Mesenchymal stem cell (in vitro differentiated cells and primary cell): ENCODE measurements around the gene RAB1B.
A peak's percentile ranks its signal among the peaks of the same experiment; 100 is the strongest.

Experiments used
- DNase-seq: peaks from one replicate; pipeline ENCODE4 v3.0.0-alpha.2; 2013
- H2AFZ ChIP-seq: one replicate; pipeline ENCODE4 v1.6.1; 2013; ENCODE audit warnings: low read depth, mild to moderate bottlenecking, control low read depth, inconsistent platforms, low read length, moderate library complexity
- H2AK5ac ChIP-seq: 2 replicates; pipeline ENCODE4 v1.6.1; 2013; ENCODE audit warnings: low read length, moderate library complexity, mild to moderate bottlenecking, inconsistent platforms; ENCODE audit not compliant: severe bottlenecking
- H2BK120ac ChIP-seq: one replicate; pipeline ENCODE4 v1.6.1; 2013; ENCODE audit warnings: low read depth, mild to moderate bottlenecking, inconsistent platforms, low read length, moderate library complexity
- H2BK12ac ChIP-seq, 2 experiments: one replicate each; pipeline ENCODE4 v1.6.1; 2013; ENCODE audit warnings: inconsistent platforms in 2 of 2, low read length in 2 of 2, mild to moderate bottlenecking in 2 of 2, moderate library complexity in 2 of 2, control low read depth in 1 of 2
- H2BK15ac ChIP-seq: one replicate; pipeline ENCODE4 v1.6.1; 2013; ENCODE audit warnings: mild to moderate bottlenecking, low read depth, inconsistent platforms; ENCODE audit not compliant: poor library complexity, severe bottlenecking
- H2BK5ac ChIP-seq: 2 replicates; pipeline ENCODE4 v1.6.1; 2013; ENCODE audit warnings: low read depth, mild to moderate bottlenecking, low read length, control low read depth, inconsistent platforms; ENCODE audit not compliant: poor library complexity, severe bottlenecking
- H3K14ac ChIP-seq, 2 experiments: one replicate each; pipeline ENCODE4 v1.6.1; 2013; ENCODE audit warnings: inconsistent platforms in 2 of 2, low read length in 2 of 2, control low read depth in 1 of 2, mild to moderate bottlenecking in 1 of 2, moderate library complexity in 1 of 2
- H3K18ac ChIP-seq, 2 experiments: one replicate each; pipeline ENCODE4 v1.6.1; 2013; ENCODE audit warnings: inconsistent platforms in 2 of 2, low read length in 2 of 2, control low read depth in 1 of 2, low read depth in 1 of 2, mild to moderate bottlenecking in 1 of 2
- H3K23ac ChIP-seq, 2 experiments: one replicate each; pipeline ENCODE4 v1.6.1; 2013; ENCODE audit warnings: inconsistent platforms in 2 of 2, low read length in 2 of 2, mild to moderate bottlenecking in 2 of 2, moderate library complexity in 2 of 2, control low read depth in 1 of 2
- H3K27ac ChIP-seq: 2 replicates; pipeline ENCODE4 v1.5.1; 2013; ENCODE audit warnings: mild to moderate bottlenecking, moderate library complexity, low read length, control low read depth, inconsistent platforms; ENCODE audit not compliant: poor library complexity, severe bottlenecking
- H3K27me3 ChIP-seq, 2 experiments: 2 replicates each; pipeline versions ENCODE4 v1.6.1 to v1.7.0; 2013; ENCODE audit warnings: low read length in 2 of 2, mild to moderate bottlenecking in 2 of 2, moderate library complexity in 2 of 2, control low read depth in 1 of 2, inconsistent platforms in 1 of 2; ENCODE audit not compliant: control insufficient read depth in 1 of 2, insufficient read depth in 1 of 2
- H3K36me3 ChIP-seq, 2 experiments: 2 replicates each; pipeline versions ENCODE4 v1.6.1 to v1.7.0; 2013; ENCODE audit warnings: low read length in 2 of 2, control low read depth in 1 of 2, inconsistent platforms in 1 of 2, low read depth in 1 of 2, mild to moderate bottlenecking in 1 of 2; ENCODE audit not compliant: insufficient read depth in 2 of 2, control insufficient read depth in 1 of 2
- H3K4ac ChIP-seq, 2 experiments: one replicate each; pipeline ENCODE4 v1.6.1; 2013; ENCODE audit warnings: inconsistent platforms in 2 of 2, low read length in 2 of 2, mild to moderate bottlenecking in 2 of 2, moderate library complexity in 2 of 2, control low read depth in 1 of 2, low read depth in 1 of 2
- H3K4me1 ChIP-seq: 2 replicates; pipeline ENCODE4 v1.6.1; 2013; ENCODE audit warnings: low read depth, low read length, control low read depth; ENCODE audit not compliant: control insufficient read depth, insufficient read depth
- H3K4me2 ChIP-seq: 2 replicates; pipeline ENCODE4 v1.6.1; 2013; ENCODE audit warnings: low read length, mild to moderate bottlenecking, inconsistent platforms; ENCODE audit not compliant: poor library complexity, severe bottlenecking
- H3K4me3 ChIP-seq, 2 experiments: 2 replicates each; pipeline versions ENCODE4 v1.5.1 to v1.7.0; 2013; ENCODE audit warnings: low read length in 2 of 2, mild to moderate bottlenecking in 2 of 2, control low read depth in 1 of 2, low read depth in 1 of 2; ENCODE audit not compliant: insufficient read depth in 1 of 2
- H3K79me1 ChIP-seq: replicated peaks from 2 replicates; pipeline ENCODE4 v1.6.1; 2013; ENCODE audit warnings: mild to moderate bottlenecking, control low read depth, low read length, inconsistent platforms; ENCODE audit not compliant: poor library complexity, severe bottlenecking
- H3K9ac ChIP-seq: 2 replicates; pipeline ENCODE4 v1.7.0; 2013; ENCODE audit warnings: mild to moderate bottlenecking, low read length, moderate library complexity
- H3K9me3 ChIP-seq: 2 replicates; pipeline ENCODE4 v1.7.0; 2013; ENCODE audit warnings: mild to moderate bottlenecking, low read length; ENCODE audit not compliant: control insufficient read depth
- H4K8ac ChIP-seq: one replicate; pipeline ENCODE4 v1.6.1; 2013; ENCODE audit warnings: inconsistent platforms, mild to moderate bottlenecking, low read length, moderate library complexity
- H4K91ac ChIP-seq: one replicate; pipeline ENCODE4 v1.6.1; 2013; ENCODE audit warnings: mild to moderate bottlenecking, low read length, inconsistent platforms
- WGBS: methylation state at CpG from one replicate; pipeline ENCODE4 v1.1.7; 2013; ENCODE audit warnings: mixed read lengths; 5-methylcytosine and 5-hydroxymethylcytosine counted together

Gene RAB1B

DNA sequence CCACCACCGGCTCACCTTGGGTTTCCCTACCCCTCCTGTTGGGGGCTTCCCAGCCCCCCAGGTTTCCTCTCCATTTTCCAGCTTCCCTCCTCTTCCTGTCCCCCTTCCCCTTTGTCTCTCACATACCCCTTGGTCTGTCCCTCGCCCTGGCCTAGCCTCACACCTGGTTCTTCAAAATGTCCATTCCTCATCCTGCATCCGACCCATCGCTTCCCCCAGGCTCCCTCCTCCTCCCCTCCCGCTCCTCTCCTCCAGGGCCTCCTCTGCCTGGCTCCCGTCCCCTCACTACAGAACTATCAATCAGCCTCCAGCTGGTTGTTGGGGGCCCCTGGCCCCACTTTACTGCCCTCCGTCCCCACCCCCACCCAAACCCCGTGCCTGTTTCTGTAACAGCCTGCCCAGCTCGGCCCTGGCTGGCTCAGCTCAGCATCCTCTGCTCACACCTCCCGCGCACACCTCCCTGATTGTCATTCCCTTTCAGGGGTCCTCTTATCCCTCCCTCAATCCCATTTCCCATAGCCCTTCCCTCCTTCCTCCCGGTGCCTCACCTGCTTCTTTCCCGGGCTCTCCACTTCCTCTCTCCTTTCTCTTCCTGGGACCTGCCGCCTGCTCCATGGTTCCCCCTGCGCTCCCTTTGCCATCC is 10.8 kb downstream of the RAB1B start:
- Histone ChIP-seq H3K4me3 (no peak overlapping the region), H3K4me1 (peaks cover 29% of the 10 kb centered on the region), H2AFZ (no peak overlapping the region), H2BK12ac (no peak overlapping the region), H3K9ac (peak overlapping the region; percentile 26), H3K14ac (no peak overlapping the region), H2AK5ac (no peak overlapping the region), H3K79me1 (peaks cover 3% of the 10 kb centered on the region), H3K36me3 (peaks cover 31 to 43% of the 10 kb centered on the region in 2 experiments), H3K4ac (no peak overlapping the region), H3K27ac (no peak overlapping the region), H3K18ac (no peak overlapping the region), H2BK5ac (no peak overlapping the region), H4K91ac (no peak overlapping the region), H3K27me3 (peaks cover 7 to 13% of the 10 kb centered on the region in 2 experiments), H3K4me2 (no peak overlapping the region), H4K8ac (no peak overlapping the region), H3K9me3 (no peaks in the 10 kb centered on the region), H3K23ac (peak overlapping the region in 1 of 2 experiments; percentile 36), H2BK15ac (peak overlapping the region; percentile 27), H2BK120ac (no peak overlapping the region)
- 51% methylated on average over 15 of the region's 15 CpGs for WGBS
- DNase-seq, result no peak

GRCh38 chr11:66280428-66280827 is 12.0 kb downstream of the RAB1B start:
- no peak overlapping the region for H2BK15ac ChIP-seq
- H2AK5ac ChIP-seq, result no peak overlapping the region
- H3K14ac ChIP-seq, result no peak overlapping the region
- no peak overlapping the region for H3K4me3 ChIP-seq
- no peak overlapping the region for H3K4ac ChIP-seq
- WGBS, result 82% methylated on average over 14 of the region's 14 CpGs
- no peak overlapping the region for H2BK12ac ChIP-seq
- no peak overlapping the region for H2BK120ac ChIP-seq
- H3K27ac ChIP-seq, result no peak overlapping the region
- peaks cover 7 to 13% of the 10 kb centered on the region in 2 experiments for H3K27me3 ChIP-seq
- no peak overlapping the region for H3K9ac ChIP-seq
- DNase-seq, result no peak
- H2AFZ ChIP-seq, result no peak overlapping the region
- H2BK5ac ChIP-seq, result no peak overlapping the region
- H3K23ac ChIP-seq, result no peak overlapping the region
- H3K9me3 ChIP-seq, result no peaks in the 10 kb centered on the region
- peaks cover 32 to 43% of the 10 kb centered on the region in 2 experiments for H3K36me3 ChIP-seq
- H4K8ac ChIP-seq, result no peak overlapping the region
- no peak overlapping the region for H3K18ac ChIP-seq
- peaks cover 31% of the 10 kb centered on the region for H3K4me1 ChIP-seq
- H3K4me2 ChIP-seq, result no peak overlapping the region
- H4K91ac ChIP-seq, result no peak overlapping the region
- peaks cover 15% of the 10 kb centered on the region for H3K79me1 ChIP-seq

GRCh38 chr11:66281001-66281400 is 12.6 kb downstream of the RAB1B start:
- peaks cover 20% of the 10 kb centered on the region for H3K79me1 ChIP-seq
- H2AK5ac ChIP-seq, result no peak overlapping the region
- 71% methylated on average over 5 of the region's 6 CpGs for WGBS

GRCh38 chr11:66281776-66282467 is 13.5 kb downstream of the RAB1B start:
- Histone ChIP-seq H2AFZ (no peak overlapping the region), H4K91ac (no peak overlapping the region), H3K36me3 (peaks cover 33 to 40% of the 10 kb centered on the region in 2 experiments), H2BK12ac (peak overlapping the region in 1 of 2 experiments; percentile 12), H3K4me1 (peaks cover 39% of the 10 kb centered on the region), H3K79me1 (peaks cover 26% of the 10 kb centered on the region), H4K8ac (no peak overlapping the region), H2AK5ac (no peak overlapping the region), H3K9me3 (no peaks in the 10 kb centered on the region), H3K14ac (no peak overlapping the region), H3K27me3 (peaks cover 7 to 13% of the 10 kb centered on the region in 2 experiments), H3K4ac (no peak overlapping the region), H3K4me3 (no peak overlapping the region), H3K9ac (peak overlapping the region; percentile 22), H3K18ac (peak overlapping the region in 1 of 2 experiments; percentile 1), H2BK5ac (no peak overlapping the region), H2BK15ac (no peak overlapping the region), H3K4me2 (no peak overlapping the region), H3K27ac (no peak overlapping the region), H2BK120ac (no peak overlapping the region), H3K23ac (no peak overlapping the region)
- WGBS, result 49% methylated on average over 10 of the region's 20 CpGs
- DNase-seq, result no peak

More at GRCh38 chr11:66281001-66281400, 12.6 kb downstream of the RAB1B start:
- peaks cover 37% of the 10 kb centered on the region for H3K4me1 ChIP-seq
- no peak overlapping the region for H3K9ac ChIP-seq
- H3K9me3 ChIP-seq, result no peaks in the 10 kb centered on the region
- H4K91ac ChIP-seq, result no peak overlapping the region
- no peak overlapping the region for H2BK120ac ChIP-seq
- H2BK15ac ChIP-seq, result no peak overlapping the region
- H3K4me3 ChIP-seq, result no peak overlapping the region
- peaks cover 32 to 43% of the 10 kb centered on the region in 2 experiments for H3K36me3 ChIP-seq
- no peak overlapping the region for H2BK5ac ChIP-seq
- H3K4me2 ChIP-seq, result no peak overlapping the region
- H3K23ac ChIP-seq, result no peak overlapping the region
- no peak overlapping the region for H4K8ac ChIP-seq
- DNase-seq, result peak; percentile 32
- H3K4ac ChIP-seq, result no peak overlapping the region
- no peak overlapping the region for H3K18ac ChIP-seq
- H2AFZ ChIP-seq, result no peak overlapping the region
- H3K14ac ChIP-seq, result no peak overlapping the region
- no peak overlapping the region for H3K27ac ChIP-seq
- H3K27me3 ChIP-seq, result peaks cover 7 to 13% of the 10 kb centered on the region in 2 experiments
- no peak overlapping the region for H2BK12ac ChIP-seq
